HG03460 (cell line): ENCODE data around the gene LCA5L.
"Not testable (repeated sequence)": the region's sequence is repeated elsewhere in the genome, so short reads cannot be mapped to it uniquely, and the experiment has no call there.

Source experiments
- ATAC-seq: cut with Tn5 transposase; IDR thresholded peaks from one replicate; pipeline ENCODE4 v1.9.1; 2021; ENCODE audit not compliant: unreplicated experiment

The LCA5L gene

GRCh38 chr21:39388038-39388810 lies 57.4 kb downstream of the LCA5L start:
- ATAC-seq, result peak; percentile 62

- peak; percentile 41 for ATAC-seq
Observed at GRCh38 chr21:39387461-39388037, 58.0 kb downstream of the LCA5L start.

DNA sequence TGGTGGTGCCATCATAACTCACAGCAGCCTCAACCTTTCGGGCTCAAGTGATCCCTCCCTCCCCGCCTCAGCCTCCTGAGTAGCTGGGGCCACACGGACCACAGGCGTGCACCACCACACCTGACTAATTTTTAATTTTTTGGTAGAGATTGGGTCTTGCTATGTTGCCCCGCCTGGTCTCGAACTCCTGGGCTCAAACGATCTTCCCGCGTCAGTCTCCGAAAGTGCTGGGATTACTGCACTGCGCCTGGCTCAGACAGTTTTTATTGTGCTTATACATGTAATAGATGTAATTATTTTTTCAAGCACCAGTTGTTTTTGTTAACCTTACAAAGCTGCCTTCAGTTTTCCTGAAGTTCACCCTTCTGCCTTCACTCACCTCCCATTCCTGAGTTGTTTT lies 58.7 kb downstream of the LCA5L start:
- no peak for ATAC-seq

GRCh38 chr21:39386194-39386593 lies 59.4 kb downstream of the LCA5L start:
- no peak for ATAC-seq

DNA sequence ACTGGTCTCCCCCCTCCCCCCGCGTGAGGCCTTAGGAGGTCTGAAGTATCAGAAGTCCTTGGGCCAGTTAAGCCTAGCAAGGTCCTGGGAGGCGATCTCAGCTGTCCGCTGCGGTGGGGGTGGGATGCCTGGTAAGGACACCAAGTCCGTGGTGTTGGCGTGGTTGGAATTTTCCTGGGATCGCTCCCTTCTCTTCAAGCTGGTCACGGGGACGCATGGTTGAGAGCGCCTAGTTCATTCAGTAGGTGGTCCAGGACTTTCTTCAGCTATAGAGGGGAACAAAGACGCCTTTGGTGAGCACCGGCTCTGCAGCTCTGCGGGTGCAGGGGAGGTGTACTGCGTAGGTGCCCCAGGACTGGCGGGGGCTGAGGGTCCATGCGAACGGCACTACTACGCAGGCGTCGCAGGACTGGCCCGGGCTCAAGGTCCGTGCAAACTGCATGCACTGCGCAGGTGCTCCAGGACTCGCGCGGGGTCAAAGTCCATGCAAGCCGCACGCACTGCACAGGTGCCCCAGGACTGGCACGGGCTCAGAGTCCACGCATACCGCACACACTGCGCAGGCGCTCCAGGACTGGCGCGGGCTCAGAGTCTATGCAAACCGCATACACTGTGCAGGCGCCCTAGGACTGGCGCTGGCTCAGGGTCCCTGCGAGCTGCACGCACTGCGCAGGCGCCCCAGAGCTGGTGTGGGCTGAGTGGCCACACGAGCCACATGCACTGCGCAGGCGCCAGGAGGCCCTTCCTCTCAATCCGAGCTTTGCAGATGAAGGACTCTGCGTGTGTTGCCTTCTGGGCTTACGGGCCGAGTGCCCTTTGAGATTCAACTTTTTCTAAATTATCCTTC lies 60.1 kb downstream of the LCA5L start:
- ATAC-seq, result no peak

GRCh38 chr21:39384674-39385298 lies 60.8 kb downstream of the LCA5L start:
- no peak for ATAC-seq

DNA sequence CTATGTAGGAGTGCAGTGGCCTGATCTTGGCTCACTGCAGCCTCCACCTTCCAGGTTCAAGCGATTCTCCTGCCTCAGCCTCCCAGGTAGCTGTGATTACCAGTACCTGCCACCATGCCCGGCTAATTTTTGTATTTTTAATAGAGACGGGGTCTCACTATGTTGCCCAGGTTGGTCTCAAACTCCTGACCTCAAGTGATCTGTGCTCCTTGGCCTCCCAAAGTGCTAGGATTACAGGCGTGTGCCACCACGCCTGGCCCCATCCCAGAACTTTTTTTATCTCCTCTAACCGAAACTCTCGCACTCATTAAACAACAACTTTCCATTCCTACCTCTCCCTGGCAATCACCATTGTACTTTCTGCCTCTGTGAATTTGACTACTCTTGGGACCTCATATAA lies 63.5 kb downstream of the LCA5L start:
- not testable (repeated sequence) for ATAC-seq

DNA sequence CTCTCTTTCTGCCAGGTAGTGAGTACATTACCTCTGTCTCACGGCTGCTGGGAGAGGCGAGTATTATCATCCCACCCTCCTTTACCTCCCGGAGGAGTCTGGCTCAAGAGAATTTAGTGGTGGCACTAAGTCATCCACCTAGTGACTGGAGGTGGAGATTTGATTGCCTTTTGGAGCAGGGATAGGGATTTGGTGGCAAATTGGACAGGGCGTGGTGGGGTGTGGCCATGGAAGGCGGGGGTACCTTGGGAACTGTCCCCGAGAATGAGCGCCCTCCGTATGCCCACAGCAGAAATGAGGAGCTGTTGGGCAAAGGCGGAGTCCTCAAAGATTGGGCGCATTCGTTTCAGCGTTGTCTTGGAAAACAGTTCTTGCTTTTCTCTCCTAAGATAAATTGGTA lies 64.6 kb downstream of the LCA5L start:
- ATAC-seq, result no peak

DNA sequence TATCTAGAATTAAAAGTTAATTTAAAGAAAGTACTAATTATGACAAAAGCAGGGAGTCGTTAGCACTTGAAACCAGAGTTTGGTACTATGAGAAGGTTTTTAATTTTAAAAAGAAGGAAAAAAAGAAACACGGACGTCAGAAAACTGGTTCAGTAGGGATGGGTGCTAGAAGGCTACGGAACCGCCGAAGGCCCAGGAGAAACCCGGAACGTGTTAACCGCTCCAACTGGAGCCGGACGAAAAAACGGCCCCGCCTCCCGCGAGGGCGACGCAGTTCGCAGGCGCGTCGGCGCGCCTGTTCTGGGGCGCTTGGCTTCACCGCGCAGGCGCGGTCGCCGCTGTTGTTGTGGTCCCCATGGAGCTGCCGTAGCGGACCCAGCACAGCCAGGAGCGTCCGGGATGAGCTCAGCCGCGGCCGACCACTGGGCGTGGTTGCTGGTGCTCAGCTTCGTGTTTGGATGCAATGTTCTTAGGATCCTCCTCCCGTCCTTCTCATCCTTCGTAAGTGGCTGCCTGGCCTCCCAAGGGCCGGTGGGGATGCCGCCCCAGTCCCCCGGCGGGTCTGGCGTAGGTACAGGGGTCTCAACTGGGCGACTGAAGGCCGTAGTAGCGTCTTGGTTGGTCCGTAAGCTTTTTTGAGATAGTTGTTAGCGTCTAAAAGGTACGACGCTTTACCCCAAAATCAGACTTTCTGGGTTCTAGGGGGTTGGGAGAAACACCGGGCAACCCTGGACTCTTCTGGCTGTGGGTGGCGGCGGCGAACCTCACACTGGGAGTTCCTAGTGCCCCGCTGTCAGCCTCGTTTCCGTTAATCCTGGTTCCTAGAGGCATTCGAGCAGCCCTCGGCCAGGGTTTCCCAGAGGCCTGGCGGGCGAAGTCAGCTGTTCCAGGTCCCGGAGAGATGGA lies 65.3 kb downstream of the LCA5L start:
- ATAC-seq, result peak; percentile 93

DNA sequence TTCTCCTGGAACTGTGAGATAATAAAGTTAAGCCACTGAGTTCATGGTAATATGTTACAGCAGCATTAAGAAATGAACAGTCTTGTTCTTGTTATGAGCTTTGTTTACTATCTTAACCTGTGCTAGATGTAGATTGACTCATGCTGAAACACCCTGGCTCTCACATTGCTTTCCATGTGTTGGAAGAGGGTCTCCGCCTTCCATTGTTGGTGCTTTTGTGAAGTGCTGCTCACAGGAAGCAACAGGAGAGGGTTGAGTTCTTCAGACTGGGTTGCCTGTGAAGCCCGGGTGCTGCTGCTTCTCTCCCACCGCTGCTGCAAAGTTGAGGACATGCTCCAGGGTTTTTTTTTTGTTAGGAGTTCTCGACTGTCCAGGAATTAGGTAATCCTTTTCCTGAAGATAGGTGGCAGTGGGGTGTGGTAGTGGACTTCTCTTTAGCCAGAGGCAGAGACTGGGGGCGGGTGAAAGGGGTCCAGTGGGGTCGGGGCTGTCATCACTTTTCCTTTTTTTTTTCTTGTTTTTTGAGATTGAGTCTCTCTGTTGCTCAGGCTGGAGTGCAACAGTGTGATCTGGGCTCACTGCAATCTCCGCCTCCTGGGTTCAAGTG lies 68.0 kb downstream of the LCA5L start:
- ATAC-seq, result no peak

DNA sequence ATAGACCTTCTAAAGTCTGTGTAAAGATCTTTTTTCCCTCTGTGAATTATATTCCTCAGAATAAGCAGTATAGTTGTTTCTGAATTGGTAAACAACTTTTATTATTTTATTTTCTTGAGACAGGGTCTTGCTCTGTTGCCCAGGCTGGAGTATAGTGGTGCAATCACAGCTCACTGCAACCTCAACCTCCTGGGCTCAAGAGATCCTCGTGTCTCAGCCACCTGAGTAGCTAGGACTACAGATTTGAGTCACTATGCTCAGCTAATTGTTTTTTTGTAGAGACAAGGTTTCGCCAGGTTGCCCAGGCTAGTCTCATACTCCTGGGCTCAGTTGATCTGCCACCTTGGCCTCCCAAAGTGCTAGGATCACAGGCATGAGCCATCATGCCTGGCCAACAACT lies 70.1 kb downstream of the LCA5L start:
- ATAC-seq, result no peak

DNA sequence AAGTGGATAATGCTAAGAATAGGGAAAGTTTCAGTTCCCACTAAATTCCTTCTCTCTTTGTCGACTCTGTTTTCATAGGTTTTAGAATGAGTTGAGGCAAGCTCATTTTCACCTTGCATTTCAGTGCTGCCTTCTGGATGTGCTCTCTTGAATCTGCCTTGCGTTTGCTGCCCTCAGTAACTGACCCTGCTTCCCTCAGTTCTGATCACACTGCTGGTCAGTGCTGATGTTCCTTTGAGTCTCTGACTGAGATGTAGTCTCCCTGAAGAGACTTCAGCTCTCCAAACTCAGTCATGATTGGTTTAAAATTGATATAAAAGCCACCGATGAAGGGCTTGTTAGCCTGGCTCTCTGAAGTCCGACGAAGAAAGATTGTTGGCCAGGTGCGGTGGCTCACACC lies 71.5 kb downstream of the LCA5L start:
- ATAC-seq, result no peak

GRCh38 chr21:39373634-39374033 lies 71.9 kb downstream of the LCA5L start:
- no peak for ATAC-seq

GRCh38 chr21:39369896-39370288 lies 75.7 kb downstream of the LCA5L start:
- ATAC-seq, result not testable (repeated sequence)

- ATAC-seq, result no peak
Observed at GRCh38 chr21:39367783-39368182, 77.8 kb downstream of the LCA5L start.

DNA sequence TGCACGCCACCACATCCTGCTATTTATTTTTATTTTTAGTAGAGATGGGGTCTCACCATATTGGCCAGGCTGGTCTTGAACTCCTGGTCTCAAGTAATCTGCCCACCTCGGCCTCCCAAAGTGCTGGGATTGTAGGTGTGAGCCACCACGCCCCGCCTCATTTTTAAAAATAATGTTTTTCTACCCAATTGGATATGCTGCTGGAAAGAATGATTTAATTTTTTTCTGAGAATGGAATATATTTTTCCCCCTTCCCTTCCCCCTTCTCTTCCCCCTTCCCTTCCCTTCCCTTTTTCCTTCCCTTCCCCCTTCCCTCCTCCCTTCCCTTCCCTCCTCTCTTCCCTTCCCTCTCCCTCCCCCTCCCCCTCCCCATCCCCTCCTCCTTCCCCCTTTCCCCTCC lies 79.0 kb downstream of the LCA5L start:
- ATAC-seq, result no peak

DNA sequence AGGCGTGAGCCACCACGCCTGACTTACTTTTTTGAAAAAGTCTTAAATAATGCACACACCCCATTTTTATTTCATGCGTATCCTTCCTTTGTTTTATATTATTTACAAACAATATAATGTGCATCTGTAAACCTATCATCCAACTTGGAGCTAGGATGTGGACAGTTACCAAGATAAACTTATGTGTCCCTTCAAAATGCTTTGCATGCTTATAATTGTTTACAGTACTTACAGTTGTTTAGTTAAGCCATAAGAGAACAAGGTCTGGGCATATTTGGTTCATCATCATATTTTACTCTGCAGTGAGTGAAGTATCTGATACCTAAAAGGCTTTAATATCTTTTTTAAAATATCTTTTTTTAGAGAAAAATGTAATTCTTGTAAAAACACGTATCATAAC lies 80.6 kb downstream of the LCA5L start:
- ATAC-seq, result no peak

DNA sequence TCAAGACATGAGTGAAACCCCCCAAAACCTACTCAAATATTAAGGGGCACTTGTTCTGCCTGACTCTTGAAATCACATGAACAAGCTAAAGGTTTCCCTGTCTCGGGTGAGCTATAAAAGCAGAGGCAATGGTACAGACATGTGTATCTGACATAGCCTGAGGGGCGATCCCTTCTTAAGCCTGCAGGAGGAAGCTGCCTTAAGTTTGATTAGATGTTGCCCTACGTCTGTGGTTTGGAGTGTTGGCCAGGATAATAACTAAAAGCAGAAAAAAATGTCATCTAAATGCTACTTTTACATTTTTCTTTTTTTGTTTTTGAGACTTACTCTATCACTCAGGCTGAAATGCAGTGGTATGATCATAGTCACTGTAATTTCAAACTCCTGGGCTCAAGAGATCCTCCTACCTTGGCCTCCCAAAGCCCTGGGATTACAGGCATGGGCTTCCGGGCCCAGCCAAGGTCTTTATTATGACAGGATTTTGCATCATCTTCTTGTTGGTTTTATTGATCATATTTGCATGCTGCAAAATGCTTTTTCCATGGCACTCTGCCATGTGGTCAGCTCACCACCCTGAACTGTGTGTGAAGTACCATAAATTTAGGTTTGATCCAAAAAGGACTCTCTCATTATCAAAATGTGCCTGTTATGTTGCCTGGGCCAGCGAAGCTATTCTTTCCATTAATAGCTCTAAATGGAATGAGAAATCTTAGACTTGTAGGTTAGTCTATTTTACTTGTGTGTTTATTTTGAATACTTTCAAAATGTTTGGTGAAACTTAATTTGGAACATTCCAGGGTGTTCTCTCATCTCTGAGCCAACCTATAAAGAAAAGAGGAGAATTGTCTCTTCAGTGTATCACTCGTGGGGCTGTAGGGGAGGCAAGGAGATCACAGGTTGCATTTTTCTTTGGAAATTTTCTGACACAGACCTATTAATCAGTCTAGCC lies 81.7 kb downstream of the LCA5L start:
- ATAC-seq, result no peak

DNA sequence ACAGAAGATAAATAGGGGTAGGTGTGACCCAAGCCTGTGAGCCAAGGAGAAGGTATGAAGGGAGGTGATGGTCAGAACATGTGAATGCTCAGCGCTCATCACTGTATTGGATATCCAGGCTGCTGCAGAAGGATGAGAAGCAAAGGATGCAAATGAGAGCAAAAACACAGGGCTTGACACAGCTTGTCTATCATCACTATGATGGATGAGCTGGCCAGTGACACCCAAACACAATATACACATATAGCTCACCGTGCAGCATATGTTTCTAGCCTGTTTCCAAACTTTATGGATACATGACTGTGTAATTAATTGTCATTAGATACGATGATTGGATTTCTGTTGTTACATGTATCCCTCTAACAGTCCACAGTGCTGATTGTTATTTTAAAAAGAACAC lies 82.8 kb downstream of the LCA5L start:
- ATAC-seq, result no peak
